Stimulated activated CD8-positive, alpha-beta memory T cell treated with anti-CD3 and anti-CD28 coated beads, Interleukin-2, amount 100 ng/mL, for 48 hours (primary cell): ENCODE data around the gene WWOX.

Experiments
- DNase-seq, 2 donors: peaks; one replicate each; pipeline ENCODE4 v3.0.0-alpha.2; 2020; ENCODE audit warnings: low read depth in 2 of 2

WWOX gene

GRCh38 chr16:78271981-78272380 lies 172.5 kb downstream of the WWOX start:
- DNase-seq = no peak

DNA sequence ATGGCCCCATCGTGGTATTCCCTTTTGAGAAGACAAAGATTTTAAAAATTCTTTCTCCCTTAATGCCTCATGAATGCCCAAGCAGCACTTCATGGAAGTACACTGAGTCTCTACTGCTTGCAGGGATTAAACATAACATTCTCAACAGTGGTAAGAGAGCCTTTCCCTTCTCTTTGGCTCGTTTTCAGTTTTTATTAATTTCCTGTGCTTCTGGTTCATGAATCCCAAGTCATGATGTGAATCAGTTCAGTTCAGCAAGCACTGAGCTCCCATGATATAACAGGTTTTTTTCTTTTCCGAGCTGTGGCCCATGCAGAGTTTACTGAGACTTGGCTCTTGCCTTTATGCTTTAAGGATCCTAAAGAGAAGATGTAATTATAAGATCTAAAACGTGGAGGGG lies 175.3 kb downstream of the WWOX start:
- DNase-seq = no peak

DNA sequence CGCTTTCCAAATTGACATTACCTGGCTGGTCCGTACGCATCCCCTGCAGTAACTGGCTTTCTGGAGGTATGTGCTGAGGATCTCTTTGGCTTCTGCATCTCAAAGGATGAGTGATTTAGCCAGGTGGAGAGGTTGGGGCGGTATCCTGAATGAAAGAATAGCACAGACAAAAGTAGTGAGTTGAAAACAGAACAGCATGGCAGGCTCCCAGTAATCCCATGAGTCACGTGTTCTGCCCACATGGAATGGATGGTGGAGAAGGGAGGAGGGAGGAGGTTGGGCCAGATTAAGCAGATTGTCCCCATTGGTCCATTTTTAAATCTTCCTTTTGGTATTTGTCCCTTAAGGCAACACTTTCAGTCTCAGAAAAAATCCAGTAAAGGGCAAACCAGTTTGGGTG lies 176.0 kb downstream of the WWOX start:
- no peak for DNase-seq

GRCh38 chr16:78277321-78278055 lies 178.0 kb downstream of the WWOX start:
- DNase-seq = no peak

GRCh38 chr16:78278056-78278450 lies 178.6 kb downstream of the WWOX start:
- no peak for DNase-seq

DNA sequence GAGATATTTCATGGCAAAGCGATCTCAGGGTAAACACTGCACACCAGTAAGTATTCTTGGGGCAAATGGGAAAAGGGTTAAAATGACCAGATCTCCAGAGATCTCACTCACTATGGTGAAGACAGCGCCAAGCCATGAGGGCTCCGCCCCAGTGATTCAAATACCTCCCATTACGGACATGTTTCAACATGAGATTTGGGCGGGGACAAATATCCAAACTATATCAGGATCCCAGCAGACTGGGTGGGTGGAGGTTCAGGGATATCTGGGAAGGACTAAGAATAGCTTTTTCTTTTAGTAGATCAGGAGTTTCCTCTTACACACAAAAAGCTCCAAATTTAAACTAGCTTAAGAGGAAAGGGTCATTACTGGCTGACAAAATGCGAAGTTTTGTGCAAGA lies 181.7 kb downstream of the WWOX start:
- no peak for DNase-seq

- DNase-seq = no peak
These were observed 184.2 kb downstream of the WWOX start for GRCh38 chr16:78283548-78284251.

- DNase-seq = no peak
These were observed 184.9 kb downstream of the WWOX start for GRCh38 chr16:78284326-78284725.

- DNase-seq = no peak
These were observed 185.5 kb downstream of the WWOX start for GRCh38 chr16:78284957-78285434.

DNA sequence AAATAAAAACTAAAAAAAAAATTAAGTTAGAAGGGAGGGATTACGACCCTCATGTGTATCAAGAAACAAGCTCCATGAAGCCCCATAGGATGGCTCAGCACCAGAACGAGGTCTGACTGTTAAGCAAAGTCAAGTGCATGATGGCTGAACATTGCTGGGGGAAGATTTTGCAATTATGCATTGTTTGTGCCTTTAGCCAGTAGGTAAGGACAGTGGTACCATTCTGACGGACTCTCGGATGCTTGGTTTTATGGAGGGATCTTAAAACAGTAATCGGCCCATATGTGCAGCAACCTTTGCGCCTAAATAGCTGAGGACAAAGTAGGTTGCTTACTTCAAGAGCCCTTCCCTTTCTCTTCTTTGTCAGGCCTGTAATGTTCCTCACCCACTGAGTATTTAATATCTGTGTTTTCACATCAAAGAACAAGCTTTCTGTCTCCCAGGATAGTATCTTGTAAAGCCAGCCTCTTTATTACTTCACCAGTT lies 186.0 kb downstream of the WWOX start:
- no peak for DNase-seq

DNA sequence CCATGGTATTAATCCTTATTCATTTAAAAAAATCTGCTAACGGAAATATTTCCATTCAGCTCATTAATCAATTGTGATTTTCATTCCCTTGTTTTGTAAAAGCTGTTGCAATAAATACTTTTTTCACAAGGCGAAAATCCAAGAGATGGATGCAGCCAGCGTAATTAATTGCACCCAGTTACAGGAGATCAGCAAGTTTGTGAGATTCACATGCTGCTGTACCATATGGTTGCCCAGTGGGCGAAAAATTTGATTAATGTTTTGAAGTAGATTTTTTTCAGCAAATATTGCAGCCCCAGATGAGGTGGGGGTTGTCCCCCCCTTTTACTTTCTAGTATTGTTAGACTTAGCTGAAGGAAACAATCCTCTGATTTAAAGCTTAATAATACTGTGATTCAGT lies 186.6 kb downstream of the WWOX start:
- DNase-seq = no peak

- DNase-seq = no peak
These were observed 189.4 kb downstream of the WWOX start for GRCh38 chr16:78288888-78289287.

DNA sequence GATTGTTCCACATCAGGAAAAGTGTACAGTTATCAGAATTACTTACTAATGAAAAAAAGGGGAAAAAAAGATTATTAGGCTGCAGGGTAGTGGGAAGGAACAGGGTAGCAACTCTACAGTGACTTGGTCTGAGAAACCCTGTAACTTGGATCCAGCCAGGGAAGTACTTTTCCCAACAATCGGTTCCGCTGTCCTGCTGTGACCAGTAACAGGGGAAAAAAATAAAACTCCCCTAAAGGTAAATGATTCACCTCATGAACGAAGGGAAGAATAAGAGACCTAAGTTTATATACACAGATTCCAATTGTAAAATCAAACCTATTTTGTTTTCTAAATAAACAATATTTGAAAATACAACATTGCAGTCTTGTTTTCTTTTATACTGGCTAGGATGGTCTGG lies 189.9 kb downstream of the WWOX start:
- DNase-seq = no peak

DNA sequence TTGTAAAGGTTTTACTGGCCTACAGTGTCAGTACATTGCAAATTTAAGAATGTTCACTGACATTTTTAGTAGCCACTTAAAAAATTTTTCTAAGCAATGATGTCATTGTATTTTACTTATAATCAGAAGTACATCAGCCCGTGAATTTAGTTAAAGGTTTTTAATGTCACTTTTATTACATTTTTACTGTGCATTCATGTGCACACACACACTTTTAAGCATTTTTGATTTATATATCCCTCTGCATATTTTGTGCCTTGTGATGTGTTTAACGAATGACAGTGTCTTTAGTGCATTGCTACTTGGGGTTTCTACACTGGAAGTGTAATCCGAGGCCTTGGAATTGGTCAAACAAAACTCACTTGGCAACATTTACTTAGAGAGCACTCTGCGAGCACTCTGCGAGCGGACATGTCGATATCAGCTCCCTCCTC lies 190.4 kb downstream of the WWOX start:
- DNase-seq = no peak

GRCh38 chr16:78290395-78290794 lies 190.9 kb downstream of the WWOX start:
- DNase-seq = no peak

- DNase-seq = no peak
These were observed 191.6 kb downstream of the WWOX start for GRCh38 chr16:78290872-78291591.

- DNase-seq = no peak
These were observed 192.2 kb downstream of the WWOX start for GRCh38 chr16:78291604-78292003.

- no peak for DNase-seq
These were observed 192.8 kb downstream of the WWOX start for GRCh38 chr16:78292086-78292843.

GRCh38 chr16:78292844-78293380 lies 193.5 kb downstream of the WWOX start:
- DNase-seq = no peak

DNA sequence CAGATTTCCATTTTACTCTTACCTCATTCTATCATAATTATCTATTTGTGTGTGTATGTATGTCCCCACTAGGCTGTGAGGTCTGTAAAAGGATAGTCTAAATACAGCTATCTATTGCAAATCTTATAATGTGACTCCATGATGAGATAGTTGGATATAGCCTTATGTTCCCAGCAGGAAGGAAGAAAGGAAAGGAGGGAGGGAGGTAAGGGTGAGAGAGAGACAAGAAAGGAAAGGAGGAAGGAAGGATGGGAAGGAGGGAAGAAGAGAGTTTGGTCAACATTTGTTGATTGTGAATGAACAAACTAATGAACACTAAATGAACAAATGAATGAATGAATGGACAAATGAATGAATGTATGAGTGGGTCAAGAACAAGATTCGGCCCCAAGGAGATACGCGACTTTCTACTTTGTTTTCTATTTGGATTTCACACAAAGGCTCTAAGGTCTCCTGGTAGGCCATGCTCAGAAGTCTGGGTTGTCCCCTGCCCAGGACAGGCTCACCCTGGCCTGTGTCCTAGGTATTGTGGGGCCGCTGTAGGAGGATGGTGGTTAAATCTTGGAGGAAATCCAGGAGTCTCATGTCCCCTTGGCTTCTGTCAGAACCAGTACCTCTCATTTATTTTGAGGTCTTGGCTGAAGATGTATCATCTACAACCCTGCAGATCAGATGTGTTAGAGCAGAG lies 195.2 kb downstream of the WWOX start:
- DNase-seq = no peak
